VCaP (cell line): Measurements from ENCODE around the gene IRAG1.

Experiments used
- H3K27ac ChIP-seq: fragments of 450-650 bp; 2 replicates; pipeline ENCODE4 v1.5.1; 2017
- TF ChIP-seq, protein P1 (sequence below): fragments of 450-650 bp; conservative IDR thresholded peaks from 2 replicates; pipeline ENCODE4 v1.5.1; 2017; ENCODE audit warnings: mild to moderate bottlenecking, moderate library complexity

IRAG1 gene

DNA sequence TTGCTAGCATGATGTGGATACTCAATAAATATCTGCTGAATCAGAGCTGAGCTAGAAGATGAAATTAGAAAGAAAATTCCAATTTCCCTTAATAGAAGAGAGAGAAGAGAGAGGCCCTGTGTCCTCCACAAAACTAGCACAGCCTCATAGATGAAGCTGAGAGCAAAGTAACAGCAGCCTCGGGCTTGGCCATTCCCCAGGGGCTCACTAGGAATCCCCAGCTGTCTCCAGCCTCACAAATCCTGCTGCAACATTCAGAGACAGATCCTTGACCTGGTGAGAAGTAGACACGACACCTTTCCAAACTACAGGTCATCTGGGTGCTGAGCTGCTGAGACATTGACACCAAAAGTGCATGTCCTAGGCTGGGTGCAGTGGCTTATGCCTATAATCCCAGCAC lies 26.1 kb upstream of the IRAG1 start:
- TF ChIP-seq, protein P1, sequence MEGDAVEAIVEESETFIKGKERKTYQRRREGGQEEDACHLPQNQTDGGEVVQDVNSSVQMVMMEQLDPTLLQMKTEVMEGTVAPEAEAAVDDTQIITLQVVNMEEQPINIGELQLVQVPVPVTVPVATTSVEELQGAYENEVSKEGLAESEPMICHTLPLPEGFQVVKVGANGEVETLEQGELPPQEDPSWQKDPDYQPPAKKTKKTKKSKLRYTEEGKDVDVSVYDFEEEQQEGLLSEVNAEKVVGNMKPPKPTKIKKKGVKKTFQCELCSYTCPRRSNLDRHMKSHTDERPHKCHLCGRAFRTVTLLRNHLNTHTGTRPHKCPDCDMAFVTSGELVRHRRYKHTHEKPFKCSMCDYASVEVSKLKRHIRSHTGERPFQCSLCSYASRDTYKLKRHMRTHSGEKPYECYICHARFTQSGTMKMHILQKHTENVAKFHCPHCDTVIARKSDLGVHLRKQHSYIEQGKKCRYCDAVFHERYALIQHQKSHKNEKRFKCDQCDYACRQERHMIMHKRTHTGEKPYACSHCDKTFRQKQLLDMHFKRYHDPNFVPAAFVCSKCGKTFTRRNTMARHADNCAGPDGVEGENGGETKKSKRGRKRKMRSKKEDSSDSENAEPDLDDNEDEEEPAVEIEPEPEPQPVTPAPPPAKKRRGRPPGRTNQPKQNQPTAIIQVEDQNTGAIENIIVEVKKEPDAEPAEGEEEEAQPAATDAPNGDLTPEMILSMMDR = no peak
- H3K27ac ChIP-seq = no peak overlapping the region

DNA sequence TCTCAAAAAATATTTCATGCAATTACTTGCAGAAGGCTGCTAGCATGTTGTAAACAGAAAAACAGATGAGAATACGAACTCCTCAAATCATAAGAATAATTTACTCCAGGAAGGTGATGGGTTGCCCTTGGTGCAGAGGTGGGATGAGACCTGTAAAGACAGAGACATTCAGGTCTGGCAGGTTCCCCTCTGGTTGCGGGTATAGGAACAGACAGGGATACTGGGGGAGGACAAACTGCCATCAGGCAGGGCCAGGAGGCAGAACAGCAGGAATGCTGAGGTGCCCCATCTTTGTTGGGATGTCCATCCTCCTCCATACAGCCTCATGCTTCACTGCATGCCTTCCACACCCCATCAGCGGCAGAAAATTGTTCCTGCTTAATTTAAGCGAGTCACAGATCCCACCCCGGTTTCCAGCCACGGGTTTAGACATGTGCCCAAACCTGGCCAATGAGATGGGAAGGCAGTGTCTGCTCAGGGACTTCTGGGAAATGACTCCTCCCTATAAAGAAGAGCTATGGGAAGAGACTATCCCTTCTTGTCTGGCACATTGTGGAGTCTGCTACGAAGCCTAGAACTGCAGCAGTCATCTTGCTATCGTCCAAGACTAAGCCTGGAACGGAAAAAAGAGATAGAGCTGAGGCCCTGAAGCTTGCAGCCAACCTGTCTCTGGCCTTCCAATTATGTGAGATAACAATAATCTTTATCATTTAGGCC lies 23.1 kb upstream of the IRAG1 start:
- TF ChIP-seq, protein P1 = no peak
- H3K27ac ChIP-seq = no peak overlapping the region

DNA sequence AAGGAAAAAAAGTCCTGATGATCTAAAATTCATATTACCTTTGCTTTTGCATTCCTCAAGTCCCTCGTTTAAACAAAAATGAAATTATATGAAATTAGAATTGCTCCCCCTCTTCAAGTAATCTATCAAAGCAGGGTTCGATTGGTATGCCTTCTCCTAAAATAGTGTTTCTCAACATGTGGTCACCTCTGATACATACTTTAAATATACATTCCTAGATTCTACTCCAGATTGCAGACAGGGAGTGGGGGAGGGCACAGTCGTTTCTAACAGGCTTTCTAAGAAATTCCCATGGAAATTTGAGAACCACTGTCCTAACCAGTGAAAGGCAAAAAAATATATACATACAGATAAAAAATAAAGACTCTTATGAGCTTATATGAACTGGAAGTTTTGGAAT lies 22.6 kb upstream of the IRAG1 start:
- TF ChIP-seq, protein P1 = no peak
- no peak overlapping the region for H3K27ac ChIP-seq

DNA sequence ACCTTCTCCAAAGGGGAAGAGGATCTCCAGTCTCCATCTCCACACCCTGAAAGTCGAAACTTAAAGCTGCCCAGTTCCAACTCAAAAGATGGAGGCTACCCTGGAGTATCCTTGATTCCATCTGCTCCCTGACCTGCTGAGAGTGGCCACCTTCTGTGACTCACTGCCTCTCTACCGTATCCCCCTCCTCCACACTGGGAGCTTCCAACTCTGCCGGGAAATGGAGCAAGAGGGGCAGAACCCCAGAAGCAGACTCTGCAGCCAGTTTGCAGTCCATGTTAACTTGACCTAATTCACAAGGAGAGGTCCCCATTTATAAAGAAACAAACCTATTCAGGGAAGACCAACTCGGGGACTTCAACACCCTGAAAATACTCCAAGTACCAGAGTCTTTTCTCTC lies 22.0 kb upstream of the IRAG1 start:
- no peak overlapping the region for H3K27ac ChIP-seq
- TF ChIP-seq, protein P1 = no peak

DNA sequence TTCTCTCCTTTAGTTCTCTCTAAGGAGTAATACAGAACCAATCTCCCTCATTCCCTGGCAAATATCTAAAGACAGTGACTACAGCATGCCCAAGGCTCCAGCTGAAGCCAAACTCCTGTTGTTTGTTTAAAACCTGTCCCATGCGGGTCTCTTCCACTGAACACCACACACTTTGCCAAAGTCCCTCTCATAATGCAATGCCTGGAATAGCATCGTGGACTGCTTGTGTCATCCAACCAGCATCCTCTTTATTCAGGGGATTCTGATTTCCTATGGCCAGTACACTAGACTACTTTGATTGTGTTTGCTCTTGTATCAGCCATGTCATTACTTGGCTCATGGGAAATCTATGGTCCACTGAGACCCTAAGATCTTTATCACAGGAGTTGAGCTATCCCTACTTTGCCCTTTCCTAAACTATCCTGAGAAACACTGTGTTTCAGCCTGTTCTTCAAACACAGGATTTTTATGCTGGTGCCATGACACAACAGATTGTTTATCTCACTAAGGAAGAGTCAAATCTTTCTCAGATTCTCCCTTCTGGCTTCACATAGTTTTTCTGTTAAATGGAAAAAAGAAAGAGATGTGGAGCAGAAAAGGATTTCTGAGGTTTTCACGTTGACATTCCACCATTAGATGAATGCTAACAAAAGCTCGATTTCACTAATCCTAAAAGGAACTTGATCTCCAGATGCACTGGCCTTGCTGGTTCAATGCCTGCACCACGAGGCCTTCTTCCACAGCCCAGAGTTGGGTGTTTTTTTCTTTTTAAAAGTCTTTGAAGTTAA lies 15.9 kb upstream of the IRAG1 start:
- TF ChIP-seq, protein P1 = no peak
- H3K27ac ChIP-seq = no peak overlapping the region

DNA sequence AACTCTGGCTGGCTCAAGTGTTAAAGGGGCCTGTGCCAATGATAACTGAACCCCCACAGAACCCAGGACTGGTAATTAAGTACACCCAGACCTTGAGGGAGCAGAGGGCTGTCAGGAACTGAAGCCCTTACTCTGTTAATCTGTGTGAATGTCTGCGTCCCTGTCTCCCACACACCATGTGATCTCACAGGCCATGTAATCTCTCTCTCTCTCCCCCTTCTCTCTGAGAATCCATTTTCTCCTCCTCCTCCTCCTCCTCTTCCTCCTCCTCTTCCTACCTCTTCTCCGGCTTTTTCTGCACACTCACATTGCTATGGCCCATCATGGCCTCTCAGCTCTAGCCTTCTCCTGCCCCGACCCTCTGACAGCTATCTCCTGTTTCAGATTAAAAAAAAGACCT lies 14.6 kb upstream of the IRAG1 start:
- TF ChIP-seq, protein P1 = no peak

DNA sequence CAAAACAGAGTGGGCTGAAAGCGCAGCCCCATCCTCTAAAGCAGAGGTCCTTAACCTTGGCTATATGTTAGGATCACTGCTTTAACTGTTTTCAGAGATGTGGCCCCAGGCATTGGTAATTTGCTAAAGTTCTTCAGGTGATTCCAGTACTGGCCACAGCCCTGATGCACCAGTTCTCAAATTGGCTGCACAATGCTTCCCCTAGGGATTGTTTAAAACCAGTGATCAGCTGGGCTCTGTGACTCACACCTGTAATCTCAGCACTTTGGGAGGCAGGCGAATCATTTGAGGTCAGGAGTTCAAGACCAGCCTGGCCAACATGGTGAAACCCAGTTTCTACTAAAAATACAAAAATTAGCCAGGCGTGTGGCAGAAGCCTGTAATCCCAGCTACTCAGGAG lies 8.4 kb upstream of the IRAG1 start:
- H3K27ac ChIP-seq = no peak overlapping the region
- TF ChIP-seq, protein P1 = no peak

More for the DNA sequence above, 14.6 kb upstream of the IRAG1 start:
- no peak overlapping the region for H3K27ac ChIP-seq
